Activated T-helper 1 cell treated with anti-CD3 and anti-CD28 coated beads, Interleukin-12 subunit alpha, Interleukin-12 subunit beta, Interleukin-2, Interleukin-4 antibody, amounts not matched to agents 30 ng/mL and 10 ng/mL and 1 ng/mL, durations not matched to agents 14 hours and 24 hours and 36 hours (primary cell): ENCODE measurements around the gene GCHFR. TPM values are rescaled to one million over a fixed set of nuclear protein-coding genes. Genes with fewer than 3 reads are reported as not detected.

Source experiments
- DNase-seq: peaks from one replicate; pipeline ENCODE4 v3.0.0; 2021; ENCODE audit warnings: low spot score
- H3K27ac Mint-ChIP-seq: one replicate; pipeline ENCODE4 v1.8.0; 2021; ENCODE audit warnings: mild to moderate bottlenecking, mixed read lengths
- H3K27me3 Mint-ChIP-seq: one replicate; pipeline ENCODE4 v1.8.0; 2022; ENCODE audit warnings: mild to moderate bottlenecking, moderate library complexity, mixed read lengths; ENCODE audit not compliant: insufficient read depth
- H3K36me3 Mint-ChIP-seq: one replicate; pipeline ENCODE4 v1.8.0; 2021; ENCODE audit warnings: low read depth, mixed read lengths
- H3K4me1 Mint-ChIP-seq: one replicate; pipeline ENCODE4 v1.8.0; 2021; ENCODE audit warnings: low read depth, mixed read lengths
- H3K4me3 Mint-ChIP-seq: one replicate; pipeline ENCODE4 v1.8.0; 2021; ENCODE audit warnings: mild to moderate bottlenecking, moderate library complexity, mixed read lengths
- H3K9me3 Mint-ChIP-seq: one replicate; pipeline ENCODE4 v1.8.0; 2021; ENCODE audit warnings: mixed read lengths
- intact Hi-C: fragments of 100-400 bp; cut with micrococcal nuclease; formaldehyde crosslinking; loops from one replicate; pipeline ENCODE4 v1.15.1; 2024
- total RNA-seq: library from RNA; stranded (reverse); gene quantifications from 2 replicates; pipeline ENCODE4 v1.2.3, GENCODE V29; 2022

GCHFR gene
- total RNA-seq, 1 donor from 2014 or later, result 35.7 TPM

DNA sequence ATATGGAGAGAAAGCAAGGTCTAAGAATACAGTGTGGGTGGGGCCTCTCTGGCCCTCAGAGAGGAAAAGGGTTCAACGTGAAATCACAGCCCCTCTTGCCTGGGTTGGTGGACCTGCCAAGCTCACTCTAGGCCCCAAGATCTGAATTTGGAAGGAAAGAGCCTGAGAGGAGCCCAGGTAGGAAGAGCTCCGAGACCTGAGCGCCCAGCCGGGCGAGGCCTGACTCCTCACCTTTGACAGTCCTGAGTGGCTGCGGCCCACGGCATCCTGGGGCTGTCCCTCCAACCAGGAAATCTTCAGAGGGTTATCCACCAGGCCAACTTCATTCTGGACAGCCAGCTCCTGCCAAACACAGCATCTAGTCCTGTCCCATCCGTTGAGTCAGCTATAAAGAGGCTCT, 9.6 kb downstream of the GCHFR start:
- Mint-ChIP-seq H3K4me1 (peaks cover 26% of the 10 kb centered on the region), H3K4me3 (no peak overlapping the region), H3K27ac (no peak overlapping the region), H3K9me3 (no peaks in the 10 kb centered on the region), H3K27me3 (no peaks in the 10 kb centered on the region), H3K36me3 (peaks cover 18% of the 10 kb centered on the region)
- intact Hi-C loops, result no loop called here
- no peak for DNase-seq

DNA sequence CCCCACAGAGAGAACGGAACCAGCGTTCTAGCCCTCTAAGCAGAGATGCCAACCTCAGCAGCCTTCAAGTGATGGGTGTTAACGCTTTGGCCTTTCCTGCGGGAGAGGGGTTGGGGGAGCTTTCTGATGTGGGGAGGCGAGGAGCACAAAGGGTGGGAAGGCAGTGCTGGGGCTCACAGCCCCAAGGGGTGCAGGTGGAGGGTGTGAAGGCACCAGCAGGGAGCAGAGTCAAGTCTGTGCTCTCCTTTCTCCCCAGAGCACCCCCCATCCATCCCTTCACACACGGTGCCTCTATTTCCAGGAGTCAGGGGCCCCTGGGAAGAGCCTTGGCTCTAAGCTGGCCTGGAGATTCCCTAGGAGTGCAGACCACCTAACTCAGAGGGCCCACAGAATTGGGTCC, 10.0 kb downstream of the GCHFR start:
- no peak for DNase-seq
- no peak overlapping the region for H3K27ac Mint-ChIP-seq
- H3K36me3 Mint-ChIP-seq, result peaks cover 18% of the 10 kb centered on the region
- no peaks in the 10 kb centered on the region for H3K27me3 Mint-ChIP-seq
- H3K9me3 Mint-ChIP-seq, result no peaks in the 10 kb centered on the region
- no peak overlapping the region for H3K4me3 Mint-ChIP-seq
- peaks cover 22% of the 10 kb centered on the region for H3K4me1 Mint-ChIP-seq
- intact Hi-C loops, result no loop called here

DNA sequence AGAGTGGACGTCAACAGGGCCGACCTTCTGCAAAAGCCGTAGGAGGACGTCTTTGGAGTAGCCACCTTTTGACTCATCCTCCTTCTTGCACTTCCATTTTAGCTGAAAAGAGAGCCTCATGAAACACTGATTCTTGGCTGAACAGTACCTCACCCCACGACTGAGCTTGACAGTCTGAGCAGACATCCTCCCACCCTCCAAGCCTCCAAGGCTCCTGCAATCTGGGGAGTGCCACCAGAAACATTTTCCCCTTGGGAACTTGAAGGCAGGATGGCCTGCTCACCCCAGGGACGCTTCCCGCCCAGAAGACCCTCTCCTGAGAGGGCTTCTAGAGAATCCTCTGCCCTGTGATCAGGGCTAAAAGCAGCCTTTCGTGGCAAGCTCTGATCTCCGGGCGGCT, 11.1 kb downstream of the GCHFR start:
- Mint-ChIP-seq H3K27me3 (no peaks in the 10 kb centered on the region), H3K4me3 (no peak overlapping the region), H3K4me1 (peaks cover 12% of the 10 kb centered on the region), H3K9me3 (no peaks in the 10 kb centered on the region), H3K27ac (no peak overlapping the region), H3K36me3 (peaks cover 15% of the 10 kb centered on the region)
- DNase-seq, result no peak
- intact Hi-C loops, result no loop called here

DNA sequence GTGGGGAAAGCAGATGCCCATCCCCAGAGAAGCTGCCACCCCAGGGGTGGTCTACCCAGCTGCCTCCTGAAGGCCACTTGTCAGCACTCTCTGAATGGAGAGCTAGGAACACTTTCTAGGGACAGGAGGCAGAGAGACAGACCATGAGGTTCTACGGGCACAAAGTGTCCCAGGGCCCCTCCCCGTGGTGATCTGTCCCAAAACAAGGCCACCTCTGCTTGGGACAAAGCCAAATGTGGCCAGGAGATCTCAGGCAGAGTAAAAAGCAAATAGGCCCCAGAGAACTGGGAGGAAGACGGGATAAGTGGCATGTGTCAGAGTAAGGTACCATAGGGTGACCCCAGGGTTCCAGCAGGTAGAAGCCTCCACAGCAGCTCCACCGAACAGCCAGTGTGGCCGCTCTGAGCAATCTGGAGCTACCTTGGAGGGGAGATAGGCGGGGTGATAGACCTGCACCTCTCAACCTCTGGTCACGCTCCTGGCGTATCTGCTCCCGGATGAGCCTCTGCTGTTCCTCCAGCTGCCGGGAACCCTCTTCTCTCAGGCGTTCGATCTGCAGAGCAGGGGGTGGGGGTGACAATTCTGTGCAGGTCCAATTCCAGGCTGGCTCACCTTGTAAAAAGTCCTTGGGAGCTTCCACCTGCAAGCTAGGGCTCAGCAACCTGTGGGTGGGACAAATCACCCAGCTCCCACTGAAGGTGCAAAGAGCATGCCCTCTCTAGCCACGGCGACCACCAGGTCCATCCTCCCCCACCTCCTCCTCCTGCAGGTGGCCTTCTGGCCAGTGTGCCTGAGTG, 12.1 kb downstream of the GCHFR start:
- Mint-ChIP-seq H3K27me3 (no peaks in the 10 kb centered on the region), H3K36me3 (peaks cover 14% of the 10 kb centered on the region), H3K4me3 (no peak overlapping the region), H3K9me3 (no peaks in the 10 kb centered on the region), H3K27ac (no peak overlapping the region), H3K4me1 (peaks cover 8% of the 10 kb centered on the region)
- no peak for DNase-seq
- intact Hi-C loops, result no loop called here

DNA sequence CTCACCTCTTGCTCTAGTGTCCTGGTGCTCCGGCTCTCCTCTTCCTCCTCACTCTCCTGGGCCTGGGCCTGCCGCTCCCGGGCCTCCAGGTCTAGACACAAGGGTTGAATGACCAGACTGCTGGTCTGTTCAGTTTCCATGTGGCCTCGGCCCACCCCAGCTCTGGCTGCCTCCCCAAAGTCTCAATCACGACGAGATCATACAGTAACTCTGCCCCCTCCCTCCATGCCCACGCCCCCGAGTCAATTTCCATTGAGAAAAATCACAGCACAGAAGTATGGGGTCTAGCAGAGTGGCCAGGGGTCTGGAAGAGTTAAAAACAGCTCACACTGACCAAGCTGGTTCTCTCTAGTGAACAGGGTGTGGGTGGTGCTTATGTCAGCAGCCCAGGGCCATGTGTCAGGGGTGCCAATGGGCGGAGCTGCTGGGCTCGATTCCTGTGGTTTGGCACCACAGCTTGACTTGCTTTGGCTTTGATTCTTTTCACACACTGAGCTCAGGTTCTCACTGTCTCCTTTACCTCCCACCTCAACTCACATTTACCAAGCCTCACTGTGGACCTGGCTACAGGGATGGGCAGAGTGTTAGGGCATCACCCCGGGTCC, 12.8 kb downstream of the GCHFR start:
- Mint-ChIP-seq H3K4me3 (no peak overlapping the region), H3K27me3 (no peaks in the 10 kb centered on the region), H3K4me1 (peaks cover 8% of the 10 kb centered on the region), H3K36me3 (peaks cover 10% of the 10 kb centered on the region), H3K9me3 (no peaks in the 10 kb centered on the region), H3K27ac (peak overlapping the region; percentile 28)
- intact Hi-C loops, result no loop called here
- DNase-seq, result no peak

DNA sequence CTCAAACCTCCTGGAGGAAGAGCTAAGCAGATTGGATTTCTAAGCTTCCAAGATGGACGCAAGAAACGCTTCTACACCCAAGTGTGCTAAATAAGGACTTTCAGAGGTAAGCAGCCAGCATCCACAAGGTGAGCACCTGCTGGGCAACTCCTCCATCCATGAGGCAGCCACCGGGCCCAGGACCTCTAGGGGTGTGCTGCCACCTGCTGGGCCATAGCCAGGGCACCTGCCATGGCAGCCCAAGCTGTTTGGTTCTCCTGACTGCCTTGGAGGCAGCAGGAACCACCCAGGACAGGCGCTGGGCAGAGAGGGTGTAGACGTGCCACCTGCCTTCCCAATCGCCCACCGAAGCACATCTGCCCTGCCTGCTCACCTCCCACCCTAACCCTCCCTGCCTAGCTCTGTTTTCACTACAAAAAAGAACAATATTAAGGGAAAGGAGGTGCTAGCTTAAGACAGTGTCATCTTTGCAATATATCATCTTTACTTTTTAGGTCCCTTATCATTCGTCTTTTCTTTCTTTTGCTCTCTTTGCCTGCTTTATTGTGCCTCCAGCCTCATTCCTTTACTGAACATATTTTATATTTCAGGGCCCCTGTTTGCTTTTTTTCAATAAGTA, 18.9 kb downstream of the GCHFR start:
- H3K36me3 Mint-ChIP-seq, result peaks cover 2% of the 10 kb centered on the region
- no peaks in the 10 kb centered on the region for H3K9me3 Mint-ChIP-seq
- no peak overlapping the region for H3K4me3 Mint-ChIP-seq
- peaks cover 21% of the 10 kb centered on the region for H3K4me1 Mint-ChIP-seq
- intact Hi-C loops, result loop anchor here (1.0 to 2.0 kb wide), 6 partner anchors 18 to 263 kb away; partner anchors contain the start of gene GCHFR
- no peak overlapping the region for H3K27ac Mint-ChIP-seq
- DNase-seq, result peak; percentile 74
- no peaks in the 10 kb centered on the region for H3K27me3 Mint-ChIP-seq

DNA sequence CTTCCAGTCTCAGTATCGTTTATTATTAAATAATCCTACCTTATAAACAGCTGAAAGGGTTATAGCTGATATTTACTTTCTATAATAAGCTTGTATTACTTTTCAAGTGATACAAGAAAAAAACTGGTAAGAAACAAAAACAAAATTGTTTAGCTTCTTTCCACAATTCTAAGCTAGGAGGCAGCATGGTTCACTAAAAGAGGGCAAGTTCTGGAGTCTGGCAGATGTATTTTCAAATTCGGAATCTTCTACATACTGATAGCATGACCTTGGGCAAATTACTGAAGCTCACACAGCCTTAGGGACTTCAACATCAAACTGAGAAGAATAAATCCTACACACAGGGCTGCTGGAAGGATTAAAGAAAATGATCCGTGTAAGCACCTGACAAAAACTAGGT, 21.3 kb downstream of the GCHFR start:
- Mint-ChIP-seq H3K4me3 (no peak overlapping the region), H3K27ac (no peak overlapping the region), H3K27me3 (no peaks in the 10 kb centered on the region), H3K4me1 (peaks cover 25% of the 10 kb centered on the region), H3K9me3 (no peaks in the 10 kb centered on the region), H3K36me3 (peaks cover 6% of the 10 kb centered on the region)
- intact Hi-C loops, result no loop called here
- DNase-seq, result no peak

DNA sequence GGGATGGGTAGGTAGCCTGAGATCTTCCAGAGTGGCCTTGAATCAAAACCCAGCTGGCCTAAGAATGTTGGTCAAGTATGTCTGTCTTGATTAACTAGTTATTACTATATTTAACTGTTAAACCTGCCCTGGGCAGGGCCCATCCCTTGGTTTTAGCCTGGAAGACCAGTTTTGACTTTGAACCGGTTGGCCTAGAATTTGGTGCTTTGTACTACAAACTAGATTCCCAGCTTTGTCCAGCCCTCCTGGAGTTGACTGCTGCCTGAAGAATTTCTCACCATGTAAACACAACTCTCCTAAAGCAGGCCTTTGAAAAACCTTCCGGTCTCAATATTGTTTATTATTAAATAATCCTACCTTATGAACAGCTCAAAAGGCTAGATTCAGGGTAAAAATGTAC, 21.9 kb downstream of the GCHFR start:
- Mint-ChIP-seq H3K36me3 (peaks cover 6% of the 10 kb centered on the region), H3K27ac (no peak overlapping the region), H3K9me3 (no peaks in the 10 kb centered on the region), H3K27me3 (no peaks in the 10 kb centered on the region), H3K4me3 (no peak overlapping the region), H3K4me1 (peaks cover 25% of the 10 kb centered on the region)
- intact Hi-C loops, result no loop called here
- no peak for DNase-seq

DNA sequence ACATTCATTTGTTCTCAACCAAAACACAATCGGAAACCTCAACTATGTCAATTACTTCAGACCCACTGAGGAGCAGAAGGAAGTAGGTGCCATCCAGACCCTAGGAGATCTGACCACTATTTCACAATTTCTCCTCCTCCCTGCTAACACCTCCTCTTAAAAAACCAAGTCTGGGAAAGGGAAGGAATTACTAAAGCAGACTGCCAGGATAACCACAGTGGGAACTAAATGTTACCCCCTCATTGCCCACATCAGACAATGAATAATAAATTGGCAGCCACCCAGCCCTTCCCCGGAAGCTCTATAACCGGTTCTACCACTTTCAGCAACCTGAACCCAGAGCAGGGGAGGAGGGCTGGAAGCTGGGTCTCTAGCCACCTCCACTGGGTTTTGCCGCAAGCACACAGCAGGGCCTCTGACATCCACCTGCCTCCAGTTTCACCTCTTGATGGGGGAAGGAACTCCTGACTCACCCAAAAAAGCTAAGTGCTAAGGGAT, 23.5 kb downstream of the GCHFR start:
- no peaks in the 10 kb centered on the region for H3K27me3 Mint-ChIP-seq
- intact Hi-C loops, result no loop called here
- H3K9me3 Mint-ChIP-seq, result no peaks in the 10 kb centered on the region
- H3K4me1 Mint-ChIP-seq, result peaks cover 25% of the 10 kb centered on the region
- H3K36me3 Mint-ChIP-seq, result peaks cover 6% of the 10 kb centered on the region
- peak overlapping the region; percentile 58 for H3K27ac Mint-ChIP-seq
- H3K4me3 Mint-ChIP-seq, result no peak overlapping the region
- DNase-seq, result no peak

DNA sequence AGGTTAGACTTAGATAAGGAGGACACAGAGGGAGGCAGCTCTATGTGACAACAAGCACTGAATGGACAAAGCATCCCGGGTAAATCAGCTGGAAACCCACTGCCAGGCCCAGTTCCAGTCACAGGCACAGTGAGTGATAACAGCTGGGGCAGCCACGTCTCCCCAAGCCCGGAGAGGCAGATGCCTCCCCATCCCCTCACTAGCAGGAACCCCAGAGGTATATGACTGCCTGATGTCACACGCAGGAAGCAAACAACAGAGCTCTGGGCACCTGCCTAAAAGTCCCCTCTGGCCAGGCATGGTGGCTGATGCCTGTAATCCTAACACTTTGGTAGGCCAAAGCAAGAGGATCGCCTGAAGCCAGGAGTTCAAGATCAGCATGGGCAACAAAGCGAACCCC, 24.1 kb downstream of the GCHFR start:
- Mint-ChIP-seq H3K4me3 (no peak overlapping the region), H3K27ac (peak overlapping the region; percentile 58), H3K9me3 (no peaks in the 10 kb centered on the region), H3K36me3 (peaks cover 4% of the 10 kb centered on the region), H3K27me3 (no peaks in the 10 kb centered on the region), H3K4me1 (peaks cover 25% of the 10 kb centered on the region)
- DNase-seq, result no peak
- intact Hi-C loops, result no loop called here

DNA sequence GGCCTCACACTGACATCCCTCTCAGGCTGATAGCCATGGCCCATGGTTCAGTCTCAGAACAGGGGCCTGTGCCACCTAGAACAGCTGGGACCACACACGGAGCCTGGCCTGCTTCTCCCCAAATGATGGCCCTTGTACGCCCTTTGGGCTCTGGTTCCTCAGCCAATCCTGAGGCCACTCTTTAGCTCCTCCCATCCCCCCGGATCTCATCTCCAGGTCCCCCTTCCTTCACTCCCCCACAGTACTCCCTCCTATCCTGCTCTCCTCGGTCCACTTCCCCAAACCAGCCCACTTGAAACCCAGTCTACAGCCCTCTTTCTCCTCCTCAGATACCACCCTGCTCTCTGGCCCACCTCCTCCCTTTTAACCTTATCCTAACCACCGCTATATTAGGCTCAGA, 25.3 kb downstream of the GCHFR start:
- intact Hi-C loops, result no loop called here
- Mint-ChIP-seq H3K4me1 (peaks cover 27% of the 10 kb centered on the region), H3K36me3 (peaks cover 11% of the 10 kb centered on the region), H3K27me3 (no peaks in the 10 kb centered on the region), H3K4me3 (no peak overlapping the region), H3K9me3 (no peaks in the 10 kb centered on the region), H3K27ac (no peak overlapping the region)
- no peak for DNase-seq

DNA sequence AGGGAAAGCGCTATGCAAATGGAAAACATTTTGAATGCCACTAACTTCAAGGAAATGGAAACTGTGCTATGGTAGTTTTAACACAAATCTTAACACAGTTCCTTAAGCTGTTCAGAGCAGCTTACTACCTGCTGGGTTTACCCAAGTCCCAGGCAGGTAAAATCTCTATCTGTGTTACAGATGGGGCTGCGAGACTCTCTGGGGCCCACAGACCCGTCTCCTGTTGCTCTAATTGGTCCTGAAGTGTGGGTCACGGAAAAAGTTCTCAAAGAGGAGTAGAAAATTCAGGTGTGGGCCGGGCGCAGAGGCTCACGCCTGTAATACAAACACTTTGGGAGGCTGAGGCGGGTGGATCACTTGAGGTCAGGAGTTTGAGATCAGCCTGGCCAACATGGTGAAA, 26.1 kb downstream of the GCHFR start:
- Mint-ChIP-seq H3K9me3 (no peaks in the 10 kb centered on the region), H3K36me3 (peaks cover 11% of the 10 kb centered on the region), H3K4me3 (no peak overlapping the region), H3K4me1 (peaks cover 27% of the 10 kb centered on the region), H3K27me3 (no peaks in the 10 kb centered on the region), H3K27ac (no peak overlapping the region)
- DNase-seq, result no peak
- intact Hi-C loops, result no loop called here

DNA sequence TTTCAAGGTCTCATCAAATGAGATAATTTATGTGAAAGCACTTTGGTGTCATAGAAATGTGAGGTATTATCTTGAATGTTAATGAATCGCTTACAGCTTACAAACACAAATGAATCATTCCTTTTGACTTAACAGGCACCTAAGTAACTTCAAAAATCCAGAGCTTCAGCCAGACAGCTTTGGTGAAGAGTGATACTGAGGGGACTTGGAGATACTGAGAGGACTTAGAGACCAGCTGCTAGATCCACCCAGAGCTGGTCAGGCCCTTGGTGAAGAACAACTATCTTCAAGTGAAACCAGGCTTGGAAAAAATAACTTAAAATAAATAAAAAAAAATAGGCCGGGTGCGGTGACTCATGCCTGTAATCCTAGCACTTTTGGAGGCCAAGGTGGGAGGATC, 26.9 kb downstream of the GCHFR start:
- Mint-ChIP-seq H3K27me3 (no peaks in the 10 kb centered on the region), H3K9me3 (no peaks in the 10 kb centered on the region), H3K4me1 (peaks cover 27% of the 10 kb centered on the region), H3K36me3 (peaks cover 11% of the 10 kb centered on the region), H3K4me3 (no peak overlapping the region), H3K27ac (no peak overlapping the region)
- DNase-seq, result no peak
- intact Hi-C loops, result no loop called here
